Measurements from ENCODE around the gene BBS12. TPM values are rescaled to one million over a fixed set of nuclear protein-coding genes. Genes with fewer than 3 reads are reported as not detected.
"Not testable (repeated sequence)": the region's sequence is repeated elsewhere in the genome, so short reads cannot be mapped to it uniquely, and the experiment has no call there.

BBS12 gene
- total RNA-seq, 6 experiments from 2014 or later: 0.25 to 1.1 (median 0.65) TPM

GRCh38 chr4:122784261-122784660 lies 51.8 kb downstream of the BBS12 start:
- intact Hi-C loops (cut with DNase I): no loop called here
- peak in 1 of 4 donors; percentile 21 for ATAC-seq
- peak overlapping the region in 1 of 3 donors; percentile 69 for H3K27ac ChIP-seq

DNA sequence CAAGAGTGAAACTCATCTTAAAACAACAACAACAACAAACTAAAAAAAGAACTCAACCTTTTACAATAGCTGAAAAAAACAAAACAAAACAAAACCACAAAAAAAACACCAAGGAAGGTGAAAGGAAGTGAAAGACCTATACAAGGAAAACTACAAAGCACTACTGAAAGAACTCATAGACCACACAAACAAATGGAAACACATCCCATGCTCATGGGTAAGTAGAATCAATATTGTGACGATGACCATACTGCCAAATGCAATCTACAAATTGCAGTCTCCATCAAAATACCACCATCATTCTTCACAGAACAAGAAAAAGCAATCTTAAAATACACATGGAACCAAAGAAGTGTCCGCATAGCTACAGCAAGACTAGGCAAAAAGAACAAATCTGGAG lies 52.6 kb downstream of the BBS12 start:
- ATAC-seq (no peak), DNase-seq (no peak)
- peaks cover 0 to 26% (median 8%) of the 10 kb centered on the region in 4 donors for H3K4me1 ChIP-seq
- no peaks in the 10 kb centered on the region for H3K27me3 ChIP-seq
- no peaks in the 10 kb centered on the region for H3K9me3 ChIP-seq
- H3K27ac ChIP-seq: no peak overlapping the region
- TF ChIP-seq CTCF (IDR thresholded peaks at IDR 0.05): no peak
- no peak for TF ChIP-seq POLR2A (IDR thresholded peaks at IDR 0.05)
- 96% methylated on average over 2 of the region's 2 CpGs for WGBS (ENCODE audit: insufficient coverage, low coverage, low lambda C conversion rate, missing lambda C conversion rate)
- H3K36me3 ChIP-seq: no peaks in the 10 kb centered on the region
- intact Hi-C loops (cut with DNase I): no loop called here
- H3K4me3 ChIP-seq: no peak overlapping the region

More at GRCh38 chr4:122784261-122784660, 51.8 kb downstream of the BBS12 start:
- Histone ChIP-seq H3K27me3 (no peaks in the 10 kb centered on the region), H3K36me3 (no peaks in the 10 kb centered on the region), H3K4me3 (no peak overlapping the region), H3K4me1 (peaks cover 0 to 26% (median 8%) of the 10 kb centered on the region in 4 donors), H3K9me3 (no peaks in the 10 kb centered on the region)
- WGBS (ENCODE audit: insufficient coverage, low coverage, low lambda C conversion rate, missing lambda C conversion rate): 21% methylated on average over 1 of the region's 1 CpG
- TF ChIP-seq POLR2A (IDR thresholded peaks at IDR 0.05) (no peak), CTCF (IDR thresholded peaks at IDR 0.05) (no peak)
- DNase-seq: no peak

GRCh38 chr4:122786296-122786695 lies 53.8 kb downstream of the BBS12 start:
- 98% methylated on average over 4 of the region's 4 CpGs for WGBS (ENCODE audit: insufficient coverage, low coverage, low lambda C conversion rate, missing lambda C conversion rate)
- H3K27me3 ChIP-seq; ATAC-seq; H3K27ac ChIP-seq; H3K9me3 ChIP-seq; H3K4me3 ChIP-seq; intact Hi-C loops (cut with DNase I); DNase-seq; H3K36me3 ChIP-seq: not testable (repeated sequence)
- H3K4me1 ChIP-seq: peaks cover 0 to 26% (median 8%) of the 10 kb centered on the region in 4 donors

- H3K27ac ChIP-seq; H3K4me3 ChIP-seq; H3K27me3 ChIP-seq; intact Hi-C loops (cut with DNase I); ATAC-seq; H3K9me3 ChIP-seq; DNase-seq; H3K36me3 ChIP-seq: not testable (repeated sequence)
- H3K4me1 ChIP-seq: peaks cover 0 to 26% (median 8%) of the 10 kb centered on the region in 4 donors
- WGBS (ENCODE audit: insufficient coverage, low coverage, low lambda C conversion rate, missing lambda C conversion rate): 100% methylated on average over 1 of the region's 1 CpG
These were observed 54.4 kb downstream of the BBS12 start for GRCh38 chr4:122786920-122787319.

GRCh38 chr4:122787940-122788339 lies 55.4 kb downstream of the BBS12 start:
- H3K4me1 ChIP-seq: peaks cover 0 to 25% (median 8%) of the 10 kb centered on the region in 4 donors
- peak overlapping the region in 2 of 3 donors; percentile 29 to 54 for H3K27ac ChIP-seq
- WGBS (ENCODE audit: insufficient coverage, low coverage, low lambda C conversion rate, missing lambda C conversion rate): 22% methylated on average over 1 of the region's 1 CpG
- intact Hi-C loops (cut with DNase I): no loop called here
- peak in 1 of 3 donors; percentile 77 for DNase-seq
- no peaks in the 10 kb centered on the region for H3K27me3 ChIP-seq
- H3K36me3 ChIP-seq: no peaks in the 10 kb centered on the region
- ATAC-seq: peak; percentile 52 to 75 (median 74)
- TF ChIP-seq CTCF (IDR thresholded peaks at IDR 0.05) (no peak), POLR2A (IDR thresholded peaks at IDR 0.05) (no peak)
- H3K9me3 ChIP-seq: no peaks in the 10 kb centered on the region
- no peak overlapping the region for H3K4me3 ChIP-seq

GRCh38 chr4:122788935-122789334 lies 56.4 kb downstream of the BBS12 start:
- no peak for ATAC-seq
- Histone ChIP-seq H3K4me1 (peaks cover 0 to 16% (median 5%) of the 10 kb centered on the region in 4 donors), H3K36me3 (no peaks in the 10 kb centered on the region), H3K4me3 (no peak overlapping the region), H3K27ac (no peak overlapping the region), H3K9me3 (no peaks in the 10 kb centered on the region), H3K27me3 (no peaks in the 10 kb centered on the region)
- intact Hi-C loops (cut with DNase I): no loop called here
- WGBS (ENCODE audit: insufficient coverage, low coverage, low lambda C conversion rate, missing lambda C conversion rate): 92% methylated on average over 4 of the region's 4 CpGs
- TF ChIP-seq CTCF (IDR thresholded peaks at IDR 0.05): no peak
- TF ChIP-seq POLR2A (IDR thresholded peaks at IDR 0.05): no peak
- no peak for DNase-seq
